Colonic mucosa (tissue), 4 donors: ENCODE data around the gene C19orf12. TPM values are rescaled to one million over a fixed set of nuclear protein-coding genes. Genes with fewer than 3 reads are reported as not detected.

Source experiments
- DNase-seq: peaks from one replicate; pipeline ENCODE4 v3.0.0-alpha.2; 2020
- H3K27ac ChIP-seq: fragments of 200-600 bp; one replicate; pipeline ENCODE4 v1.8.0; 2021
- H3K27me3 ChIP-seq: fragments of 200-600 bp; one replicate; pipeline ENCODE4 v1.8.0; 2021
- H3K36me3 ChIP-seq: fragments of 200-600 bp; one replicate; pipeline ENCODE4 v1.8.0; 2021
- H3K4me1 ChIP-seq: fragments of 200-600 bp; one replicate; pipeline ENCODE4 v1.8.0; 2021; ENCODE audit warnings: mild to moderate bottlenecking
- H3K4me3 ChIP-seq: fragments of 200-600 bp; one replicate; pipeline ENCODE4 v1.8.0; 2021
- H3K9ac ChIP-seq, 2 donors: one replicate each; pipeline ENCODE4 v1.7.0; 2013; ENCODE audit warnings: control low read depth in 2 of 2, low read depth in 2 of 2, low read length in 2 of 2
- H3K9me3 ChIP-seq: fragments of 200-600 bp; one replicate; pipeline ENCODE4 v1.8.0; 2021
- CTCF ChIP-seq: fragments of 200-600 bp; IDR thresholded peaks from one replicate; pipeline ENCODE4 v1.8.0; 2022; ENCODE audit warnings: antibody characterized with exemption, mild to moderate bottlenecking
- intact Hi-C: fragments of 100-400 bp; cut with DNase I; formaldehyde crosslinking; loops from one replicate; pipeline ENCODE4 v1.14.1; 2022
- total RNA-seq, 2 donors: library from RNA; stranded (reverse); fragmentation: NEBNext Ultra II Directional in 1 of 2; extraction: Animal tissue kit (Norgen Biotek cat#: 25700) in 1 of 2; gene quantifications; one replicate each; pipeline ENCODE4 v1.2.1, GENCODE V29; 2021
- donor health status: healthy.
- donor health status: DM: no; HTN: no; CAD: no.
- donor health status: DM: no; HTN: no; CAD: no.

Gene C19orf12
- total RNA-seq, 2 donors from 2014 or later: 15.2 to 15.3 TPM

- H3K4me1 ChIP-seq: no peaks in the 10 kb centered on the region
- H3K9me3 ChIP-seq: no peaks in the 10 kb centered on the region
- no peak for TF ChIP-seq CTCF
- DNase-seq: no peak
- no peak overlapping the region for H3K9ac ChIP-seq
- intact Hi-C loops: loop anchor here (2.0 to 10.0 kb wide), 2 partner anchors 143 to 923 kb away; no protein-coding TSS in a partner anchor
- no peak overlapping the region for H3K27ac ChIP-seq
- H3K36me3 ChIP-seq: no peaks in the 10 kb centered on the region
- no peaks in the 10 kb centered on the region for H3K27me3 ChIP-seq
- H3K4me3 ChIP-seq: no peak overlapping the region
Measured at GRCh38 chr19:29731331-29731850, 16.3 kb upstream of the C19orf12 start.

GRCh38 chr19:29727906-29728305 lies 12.8 kb upstream of the C19orf12 start:
- Histone ChIP-seq H3K27ac (no peak overlapping the region), H3K27me3 (peaks cover 7% of the 10 kb centered on the region), H3K4me3 (no peak overlapping the region), H3K9ac (no peak overlapping the region), H3K4me1 (no peaks in the 10 kb centered on the region), H3K9me3 (no peaks in the 10 kb centered on the region), H3K36me3 (no peaks in the 10 kb centered on the region)
- intact Hi-C loops: no loop called here
- DNase-seq: no peak
- no peak for TF ChIP-seq CTCF

- no peak overlapping the region for H3K9ac ChIP-seq
- intact Hi-C loops: no loop called here
- H3K36me3 ChIP-seq: no peaks in the 10 kb centered on the region
- no peak overlapping the region for H3K4me3 ChIP-seq
- no peak for DNase-seq
- no peaks in the 10 kb centered on the region for H3K4me1 ChIP-seq
- no peaks in the 10 kb centered on the region for H3K9me3 ChIP-seq
- H3K27me3 ChIP-seq: peaks cover 7% of the 10 kb centered on the region
- TF ChIP-seq CTCF: no peak
- H3K27ac ChIP-seq: no peak overlapping the region
Measured at GRCh38 chr19:29724746-29725145, 9.7 kb upstream of the C19orf12 start.

GRCh38 chr19:29724102-29724641 lies 9.1 kb upstream of the C19orf12 start:
- peak overlapping the region; percentile 12 for H3K4me3 ChIP-seq
- H3K27me3 ChIP-seq: peaks cover 7% of the 10 kb centered on the region
- no peak overlapping the region for H3K27ac ChIP-seq
- no peaks in the 10 kb centered on the region for H3K9me3 ChIP-seq
- H3K9ac ChIP-seq: no peak overlapping the region
- intact Hi-C loops: no loop called here
- no peak for TF ChIP-seq CTCF
- no peaks in the 10 kb centered on the region for H3K4me1 ChIP-seq
- no peaks in the 10 kb centered on the region for H3K36me3 ChIP-seq
- no peak for DNase-seq

DNA sequence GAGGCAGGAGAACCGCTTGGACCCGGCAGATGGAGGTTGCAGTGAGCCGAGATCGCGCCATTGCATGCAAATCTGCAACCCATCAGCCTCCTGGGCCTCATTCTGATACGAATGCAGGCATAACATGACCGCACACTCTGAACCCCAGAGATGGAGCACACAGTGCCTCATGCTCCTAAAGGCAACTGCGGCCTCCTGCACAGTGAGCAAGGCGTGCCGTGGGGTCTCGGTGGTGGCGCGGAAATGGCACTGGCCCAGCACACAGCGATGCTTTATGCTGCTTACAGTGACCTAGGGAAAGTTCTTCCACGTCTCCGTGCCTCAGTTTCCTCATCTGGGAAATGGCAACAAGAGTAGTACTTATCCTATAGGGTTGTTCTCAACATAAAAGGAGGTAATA lies 2.0 kb upstream of the C19orf12 start:
- no peak overlapping the region for H3K27ac ChIP-seq
- intact Hi-C loops: loop anchor here (2.0 kb wide), 1 partner anchor 106 kb away; no protein-coding TSS in a partner anchor
- H3K9ac ChIP-seq: no peak overlapping the region

More for the DNA sequence above, 2.0 kb upstream of the C19orf12 start:
- peaks cover 11% of the 10 kb centered on the region for H3K4me1 ChIP-seq
- no peaks in the 10 kb centered on the region for H3K9me3 ChIP-seq
- no peak for DNase-seq
- TF ChIP-seq CTCF: no peak
- no peaks in the 10 kb centered on the region for H3K27me3 ChIP-seq
- H3K4me3 ChIP-seq: no peak overlapping the region
- no peaks in the 10 kb centered on the region for H3K36me3 ChIP-seq
